HUES48 (cell line): ENCODE results near the gene SUZ12.
"Not testable (repeated sequence)": the region's sequence is repeated elsewhere in the genome, so short reads cannot be mapped to it uniquely, and the experiment has no call there.

Experiments used
- H3K27ac ChIP-seq: one replicate; pipeline ENCODE4 v1.7.0; 2013; ENCODE audit warnings: low read depth, low read length, inconsistent platforms
- H3K27me3 ChIP-seq: 2 replicates; pipeline ENCODE4 v1.6.1; 2013; ENCODE audit warnings: mild to moderate bottlenecking, low read length; ENCODE audit not compliant: control insufficient read depth, insufficient read depth
- H3K36me3 ChIP-seq: 2 replicates; pipeline ENCODE4 v1.6.1; 2013; ENCODE audit warnings: low read length; ENCODE audit not compliant: control insufficient read depth, insufficient read depth
- H3K4me1 ChIP-seq: 2 replicates; pipeline ENCODE4 v1.6.1; 2013; ENCODE audit warnings: mild to moderate bottlenecking, low read length; ENCODE audit not compliant: control insufficient read depth, insufficient read depth
- H3K4me3 ChIP-seq: 2 replicates; pipeline ENCODE4 v1.5.1; 2013; ENCODE audit warnings: mild to moderate bottlenecking, low read depth, low read length
- H3K9ac ChIP-seq: 2 replicates; pipeline ENCODE4 v1.6.1; 2013; ENCODE audit warnings: mild to moderate bottlenecking, low read depth, low read length, moderate library complexity
- H3K9me3 ChIP-seq: 2 replicates; pipeline ENCODE4 v1.6.1; 2013; ENCODE audit warnings: low read length; ENCODE audit not compliant: control insufficient read depth, insufficient read depth

Gene SUZ12

GRCh38 chr17:31936615-31937609 is at the start of gene SUZ12:
SUZ12 (plus strand) TSS chr17:31937007; CDS start chr17:31937247, 240 bp downstream.
- H3K9me3 ChIP-seq, H3K27me3 ChIP-seq, H3K4me1 ChIP-seq: not testable (repeated sequence)
- H3K36me3 ChIP-seq, result peaks cover 17% of the 10 kb centered on the region
- H3K9ac ChIP-seq, result peak within 1 kb of the TSS; percentile 88
- H3K27ac ChIP-seq, result peak within 1 kb of the TSS; percentile 96
- H3K4me3 ChIP-seq, result peak within 1 kb of the TSS; percentile 88

GRCh38 chr17:31888124-31888523 is 48.7 kb upstream of the SUZ12 start:
- H3K9me3 ChIP-seq, result no peaks in the 10 kb centered on the region
- H3K27ac ChIP-seq, result no peak overlapping the region
- no peaks in the 10 kb centered on the region for H3K4me1 ChIP-seq
- peaks cover 93% of the 10 kb centered on the region for H3K36me3 ChIP-seq
- H3K9ac ChIP-seq, result no peak overlapping the region
- H3K27me3 ChIP-seq, result no peaks in the 10 kb centered on the region
- H3K4me3 ChIP-seq, result no peak overlapping the region

DNA sequence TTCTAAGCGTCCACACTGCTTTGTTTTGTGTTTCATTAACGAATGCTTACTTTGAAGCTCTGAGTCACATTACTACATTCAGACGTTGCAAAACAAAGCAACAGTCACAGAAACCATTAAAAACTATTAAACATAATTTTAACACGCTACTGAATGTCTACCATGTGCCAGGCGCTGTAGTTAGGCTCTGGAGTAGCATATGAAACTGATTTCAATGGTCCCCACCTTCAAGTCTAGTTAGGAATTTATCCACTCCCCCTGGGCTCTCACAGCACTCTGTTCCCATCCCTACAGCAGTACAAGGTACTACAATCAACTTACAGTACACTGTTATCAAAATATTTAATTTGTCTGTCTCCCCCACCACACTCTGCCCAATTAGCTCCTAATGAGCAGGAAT is 35.9 kb upstream of the SUZ12 start:
- Histone ChIP-seq H3K27ac (peak overlapping the region; percentile 61), H3K4me3 (peak overlapping the region; percentile 93), H3K9me3 (no peaks in the 10 kb centered on the region), H3K36me3 (peaks cover 41% of the 10 kb centered on the region), H3K9ac (peak overlapping the region; percentile 84), H3K27me3 (no peaks in the 10 kb centered on the region), H3K4me1 (peaks cover 3% of the 10 kb centered on the region; the same call in 1 of the 2 replicates)

DNA sequence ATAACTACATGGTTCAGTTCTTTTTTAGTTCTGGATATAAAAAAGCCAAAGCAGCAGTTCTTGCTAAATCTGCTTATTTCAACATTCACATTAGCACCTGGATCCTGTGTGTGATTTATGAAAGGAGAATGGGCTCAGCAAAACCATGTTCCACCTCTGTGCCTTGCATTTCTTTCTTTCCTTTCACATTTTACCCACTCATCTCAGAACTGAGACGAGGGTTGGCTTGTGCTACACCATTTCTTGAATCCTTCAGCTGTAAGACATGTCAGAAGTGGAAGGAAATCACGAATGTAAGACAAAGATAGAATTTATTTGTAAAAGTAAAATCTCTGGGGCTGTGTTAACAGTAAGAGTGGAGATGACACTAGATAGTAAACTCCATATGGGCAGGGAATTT is 34.1 kb upstream of the SUZ12 start:
- peaks cover 23% of the 10 kb centered on the region for H3K36me3 ChIP-seq
- H3K9ac ChIP-seq, result no peak overlapping the region
- no peak overlapping the region for H3K4me3 ChIP-seq
- H3K4me1 ChIP-seq, result peaks cover 3% of the 10 kb centered on the region; the same call in 1 of the 2 replicates
- H3K27me3 ChIP-seq, result no peaks in the 10 kb centered on the region
- no peaks in the 10 kb centered on the region for H3K9me3 ChIP-seq
- no peak overlapping the region for H3K27ac ChIP-seq

GRCh38 chr17:31903401-31903800 is 33.4 kb upstream of the SUZ12 start:
- no peak overlapping the region for H3K9ac ChIP-seq
- H3K9me3 ChIP-seq, result no peaks in the 10 kb centered on the region
- no peaks in the 10 kb centered on the region for H3K27me3 ChIP-seq
- H3K27ac ChIP-seq, result no peak overlapping the region
- H3K4me1 ChIP-seq, result peaks cover 3% of the 10 kb centered on the region; the same call in 1 of the 2 replicates
- peaks cover 16% of the 10 kb centered on the region for H3K36me3 ChIP-seq
- H3K4me3 ChIP-seq, result no peak overlapping the region

DNA sequence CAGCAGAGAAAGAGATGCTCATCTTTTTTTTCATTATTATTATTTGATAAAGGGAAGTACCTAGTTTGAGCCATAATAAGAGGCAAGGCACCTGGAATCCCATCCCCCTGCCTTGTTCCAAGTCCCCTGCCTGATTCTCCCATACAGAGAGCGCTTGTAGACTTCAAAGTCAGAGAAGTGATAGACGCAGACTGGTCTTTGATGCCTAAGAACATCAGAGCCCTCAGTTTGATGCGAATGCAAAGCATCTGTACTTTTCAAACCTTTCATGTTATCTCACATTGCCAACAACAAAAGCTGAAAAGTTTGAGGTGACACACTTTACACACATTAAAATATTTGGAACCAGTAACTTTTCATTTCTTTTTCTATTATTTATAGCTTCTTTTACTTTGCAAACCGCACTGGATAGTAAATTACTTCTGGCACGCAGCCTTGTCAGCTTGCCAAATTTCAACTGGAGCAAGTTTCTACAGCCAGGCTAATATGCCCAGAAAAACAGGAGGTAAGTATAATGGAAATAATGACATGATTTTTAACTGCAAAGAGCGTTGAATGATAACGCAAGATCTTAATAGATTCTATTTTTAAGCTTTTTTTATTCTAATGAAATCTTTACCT is 29.4 kb upstream of the SUZ12 start:
- Histone ChIP-seq H3K27ac (no peak overlapping the region), H3K36me3 (no peaks in the 10 kb centered on the region), H3K4me3 (no peak overlapping the region), H3K27me3 (no peaks in the 10 kb centered on the region), H3K4me1 (no peaks in the 10 kb centered on the region), H3K9me3 (no peaks in the 10 kb centered on the region), H3K9ac (no peak overlapping the region)

DNA sequence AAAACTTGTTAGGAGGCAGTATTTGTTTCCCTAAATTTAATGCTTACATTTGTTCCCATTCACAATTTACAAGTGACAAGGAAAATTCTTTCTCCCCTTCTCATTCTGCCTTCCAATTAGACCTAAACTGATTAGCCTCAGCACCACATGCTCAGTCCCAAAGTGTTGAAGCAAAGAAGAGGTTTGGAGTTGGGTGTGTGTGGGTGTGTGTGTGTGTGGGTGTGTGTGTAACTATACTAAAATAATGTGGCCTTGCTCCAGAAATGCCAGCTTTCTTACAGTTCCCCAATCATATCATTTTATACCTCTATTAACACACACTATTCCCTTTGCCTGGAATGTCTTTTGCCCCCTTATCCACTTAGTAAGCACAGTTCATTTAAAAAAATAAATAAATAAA is 28.4 kb upstream of the SUZ12 start:
- H3K36me3 ChIP-seq, result no peaks in the 10 kb centered on the region
- H3K27me3 ChIP-seq, result no peaks in the 10 kb centered on the region
- H3K9ac ChIP-seq, result no peak overlapping the region
- no peak overlapping the region for H3K4me3 ChIP-seq
- H3K9me3 ChIP-seq, result no peaks in the 10 kb centered on the region
- H3K4me1 ChIP-seq, result no peaks in the 10 kb centered on the region
- no peak overlapping the region for H3K27ac ChIP-seq

DNA sequence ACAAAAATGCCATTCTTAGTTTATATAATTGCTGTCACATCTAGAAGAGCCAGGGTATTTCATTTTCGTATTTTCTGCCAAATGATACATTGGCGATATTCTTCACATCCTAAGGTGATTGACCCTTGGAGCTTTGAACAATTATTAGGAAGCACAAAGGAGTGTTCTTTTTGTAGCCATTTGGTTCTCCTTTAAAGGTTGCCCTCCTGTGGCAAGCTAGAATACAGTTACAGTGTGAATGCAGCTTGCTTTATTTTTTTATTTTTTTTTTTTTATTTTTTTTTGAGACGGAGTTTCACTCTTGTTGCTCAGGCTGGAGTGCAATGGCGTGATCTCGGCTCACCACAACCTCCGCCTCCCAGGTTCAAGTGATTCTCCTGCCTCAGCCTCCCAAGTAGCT is 24.1 kb upstream of the SUZ12 start:
- H3K9me3 ChIP-seq, H3K4me1 ChIP-seq, H3K9ac ChIP-seq, H3K27ac ChIP-seq, H3K4me3 ChIP-seq, H3K36me3 ChIP-seq, H3K27me3 ChIP-seq: not testable (repeated sequence)

DNA sequence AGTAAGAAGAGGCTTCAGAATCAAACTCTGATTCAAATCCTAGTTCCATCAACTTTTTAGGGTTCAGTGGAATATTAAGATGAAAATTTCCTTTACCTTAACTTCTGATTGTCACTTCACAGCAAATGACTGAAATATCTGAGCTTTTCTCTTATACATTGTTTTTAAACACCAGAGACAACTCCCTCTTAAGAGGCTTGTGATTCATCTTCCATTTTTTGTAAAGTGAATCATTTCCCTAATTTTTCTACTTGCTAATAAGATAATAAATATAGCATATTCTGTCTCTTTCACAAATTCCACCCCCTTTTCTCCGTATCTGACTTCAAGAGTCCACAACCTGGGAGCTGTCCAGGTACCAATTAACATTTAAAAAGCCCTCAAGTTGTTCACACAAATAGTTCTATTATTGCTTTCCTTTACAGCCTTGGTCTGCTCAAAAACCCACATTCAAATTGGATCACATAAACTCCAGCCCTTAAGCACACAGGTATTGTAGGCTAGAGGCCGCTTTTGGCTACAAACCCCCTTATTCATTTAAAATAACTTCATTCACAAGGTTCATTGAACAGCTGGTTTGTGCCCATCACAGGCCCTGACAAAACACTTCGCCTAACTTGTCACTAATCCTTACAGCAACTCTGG is 21.2 kb upstream of the SUZ12 start:
- Histone ChIP-seq H3K27ac (no peak overlapping the region), H3K9me3 (no peaks in the 10 kb centered on the region), H3K27me3 (no peaks in the 10 kb centered on the region), H3K36me3 (no peaks in the 10 kb centered on the region), H3K4me3 (no peak overlapping the region), H3K4me1 (0 out of 2 replicates have a peak, but pooled peaks cover 6% of the 10 kb centered on the region), H3K9ac (no peak overlapping the region)

DNA sequence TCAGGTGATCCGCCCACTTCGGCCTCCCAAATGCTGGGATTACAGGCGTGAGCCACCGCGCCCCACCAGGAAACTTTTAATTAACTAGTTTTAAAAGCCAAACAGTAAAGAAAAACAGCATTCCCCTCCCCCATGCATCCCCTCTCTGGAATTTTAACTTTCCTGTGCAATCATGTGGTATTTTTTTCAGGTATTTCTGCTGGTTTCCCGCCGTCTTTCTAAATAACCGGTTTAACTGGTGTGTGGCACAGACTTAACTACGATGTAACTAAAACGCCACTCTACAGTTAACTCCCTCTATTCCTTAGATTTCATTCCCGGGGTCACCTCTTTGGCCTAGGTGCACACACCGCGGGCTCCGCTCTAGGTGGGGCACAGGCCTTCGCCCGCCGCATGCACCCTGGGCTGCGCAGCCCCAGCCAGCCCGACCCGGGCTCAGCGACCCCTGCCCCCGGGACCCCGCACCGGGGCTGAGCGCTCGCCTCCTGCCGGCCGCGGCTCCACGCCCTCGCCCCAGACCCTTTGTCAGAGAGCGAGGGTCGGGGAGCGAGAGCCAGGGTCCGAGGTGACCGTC is 20.2 kb upstream of the SUZ12 start:
- Histone ChIP-seq H3K36me3 (no peaks in the 10 kb centered on the region), H3K27ac (no peak overlapping the region), H3K4me3 (no peak overlapping the region), H3K4me1 (0 out of 2 replicates have a peak, but pooled peaks cover 6% of the 10 kb centered on the region), H3K9me3 (no peaks in the 10 kb centered on the region), H3K9ac (no peak overlapping the region), H3K27me3 (no peaks in the 10 kb centered on the region)
